SJSA1 (cell line): ENCODE results near the gene NRG2. TPM values are rescaled to one million over a fixed set of nuclear protein-coding genes. Genes with fewer than 3 reads are reported as not detected.

Experiments used
- DNase-seq, 2 experiments: peaks; one replicate each; pipeline ENCODE4 v3.0.0-alpha.2; 2015 to 2020; ENCODE audit warnings: low spot score in 2 of 2, low read depth in 1 of 2
- H3K27ac ChIP-seq: fragments of 250-450 bp; sonication (Bioruptor Pico); 2 replicates; pipeline ENCODE4 v1.5.1; 2020; ENCODE audit warnings: mild to moderate bottlenecking, moderate library complexity
- H3K27me3 ChIP-seq: fragments of 250-450 bp; sonication (Bioruptor Pico); replicated peaks from 2 replicates; pipeline ENCODE4 v1.5.1; 2020; ENCODE audit warnings: mild to moderate bottlenecking, moderate library complexity
- H3K36me3 ChIP-seq: fragments of 250-450 bp; sonication (Bioruptor Pico); 2 replicates; pipeline ENCODE4 v1.5.1; 2020; ENCODE audit warnings: mild to moderate bottlenecking
- H3K4me1 ChIP-seq: fragments of 250-450 bp; sonication (Bioruptor Pico); replicated peaks from 2 replicates; pipeline ENCODE4 v1.6.1; 2021; ENCODE audit warnings: mild to moderate bottlenecking
- H3K4me3 ChIP-seq: fragments of 250-450 bp; sonication (Bioruptor Pico); 2 replicates; pipeline ENCODE4 v1.5.1; 2020; ENCODE audit warnings: mild to moderate bottlenecking
- H3K9me3 ChIP-seq: fragments of 250-450 bp; sonication (Bioruptor Pico); replicated peaks from 2 replicates; pipeline ENCODE4 v1.5.1; 2020; ENCODE audit warnings: mild to moderate bottlenecking
- total RNA-seq: library from RNA; depleted of rRNA; stranded (reverse); fragments of >200 nt; shearing (Covaris generic); gene quantifications from 2 replicates; pipeline ENCODE4 v1.2.3, GENCODE V29; 2014

The NRG2 gene
- total RNA-seq, 1 experiment from 2014 or later: not detected

DNA sequence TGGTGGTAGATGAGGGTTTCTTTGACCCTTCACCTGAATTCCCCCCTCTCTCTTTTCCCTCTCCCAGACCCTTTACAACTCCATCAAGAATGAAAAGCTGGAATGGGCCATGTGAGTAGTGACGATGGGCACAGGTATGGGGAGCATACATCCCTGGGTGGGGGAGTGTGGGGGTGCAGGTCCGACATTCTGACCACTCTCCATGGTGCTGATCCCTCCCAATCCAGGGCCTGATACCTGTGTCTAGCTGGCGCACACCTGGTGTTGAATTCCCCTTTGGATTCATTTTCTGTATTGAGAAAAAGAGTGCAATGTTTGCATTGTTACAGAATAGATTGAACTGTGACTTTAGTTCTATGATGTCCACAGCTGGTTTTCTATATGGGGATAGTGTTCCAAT, 207.4 kb downstream of the NRG2 start:
- no peak overlapping the region for H3K27ac ChIP-seq
- peaks cover 37% of the 10 kb centered on the region for H3K27me3 ChIP-seq
- no peaks in the 10 kb centered on the region for H3K9me3 ChIP-seq
- DNase-seq: no peak
- H3K4me1 ChIP-seq: no peaks in the 10 kb centered on the region
- no peaks in the 10 kb centered on the region for H3K36me3 ChIP-seq
- H3K4me3 ChIP-seq: no peak overlapping the region

- DNase-seq: no peak
- Histone ChIP-seq H3K36me3 (no peaks in the 10 kb centered on the region), H3K4me3 (no peak overlapping the region), H3K9me3 (no peaks in the 10 kb centered on the region), H3K27ac (no peak overlapping the region), H3K4me1 (no peaks in the 10 kb centered on the region), H3K27me3 (peaks cover 30% of the 10 kb centered on the region)
Observed at GRCh38 chr5:139833525-139833924, 209.6 kb downstream of the NRG2 start.

- no peak for DNase-seq
- H3K27me3 ChIP-seq: peaks cover 37% of the 10 kb centered on the region
- H3K4me1 ChIP-seq: no peaks in the 10 kb centered on the region
- H3K36me3 ChIP-seq: no peaks in the 10 kb centered on the region
- no peak overlapping the region for H3K4me3 ChIP-seq
- H3K9me3 ChIP-seq: no peaks in the 10 kb centered on the region
- H3K27ac ChIP-seq: no peak overlapping the region
Observed at GRCh38 chr5:139831624-139832023, 211.5 kb downstream of the NRG2 start.

- no peak for DNase-seq
- no peaks in the 10 kb centered on the region for H3K9me3 ChIP-seq
- no peaks in the 10 kb centered on the region for H3K4me1 ChIP-seq
- no peaks in the 10 kb centered on the region for H3K36me3 ChIP-seq
- peaks cover 51% of the 10 kb centered on the region for H3K27me3 ChIP-seq
- no peak overlapping the region for H3K27ac ChIP-seq
- H3K4me3 ChIP-seq: no peak overlapping the region
Observed at GRCh38 chr5:139829471-139829870, 213.6 kb downstream of the NRG2 start.

DNA sequence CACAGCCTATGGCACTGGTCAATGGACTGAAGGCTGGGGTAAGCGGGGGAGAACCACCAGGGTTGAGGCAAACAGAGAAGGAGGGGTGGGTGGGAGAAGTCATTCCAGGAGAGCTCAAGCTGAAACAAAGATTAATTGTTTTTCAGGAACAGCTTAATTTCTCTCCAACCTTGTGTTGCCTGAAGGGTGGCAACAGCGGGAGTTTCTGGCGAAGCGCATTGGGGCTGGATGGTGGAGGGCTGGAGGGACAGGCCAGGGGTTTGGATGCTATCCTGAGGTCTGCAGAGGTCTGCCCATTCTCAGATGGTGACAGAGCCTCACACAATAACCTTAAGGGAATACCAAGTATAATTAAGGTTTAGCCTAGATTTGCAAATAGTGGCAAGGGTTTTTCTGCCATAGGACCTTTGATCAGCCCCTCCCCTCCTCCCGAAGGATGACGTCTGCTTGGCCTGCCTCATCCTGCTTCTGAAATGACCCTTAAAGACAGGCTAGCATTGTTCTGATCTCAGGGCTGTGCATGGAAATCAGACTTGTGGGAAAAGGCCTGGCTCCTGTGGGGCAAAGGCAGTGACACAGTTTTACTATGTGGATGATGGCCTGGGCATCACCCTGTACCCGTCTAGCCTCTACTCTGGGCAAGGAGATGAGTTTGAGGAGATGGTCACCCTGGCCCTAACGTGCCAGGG, 214.7 kb downstream of the NRG2 start:
- no peaks in the 10 kb centered on the region for H3K36me3 ChIP-seq
- DNase-seq: no peak
- H3K9me3 ChIP-seq: no peaks in the 10 kb centered on the region
- no peak overlapping the region for H3K27ac ChIP-seq
- H3K4me3 ChIP-seq: no peak overlapping the region
- no peaks in the 10 kb centered on the region for H3K4me1 ChIP-seq
- H3K27me3 ChIP-seq: peaks cover 46% of the 10 kb centered on the region

GRCh38 chr5:139825690-139826089, 217.4 kb downstream of the NRG2 start:
- Histone ChIP-seq H3K27ac (no peak overlapping the region), H3K36me3 (no peaks in the 10 kb centered on the region), H3K4me1 (no peaks in the 10 kb centered on the region), H3K27me3 (peaks cover 30% of the 10 kb centered on the region), H3K4me3 (no peak overlapping the region), H3K9me3 (no peaks in the 10 kb centered on the region)
- no peak for DNase-seq

DNA sequence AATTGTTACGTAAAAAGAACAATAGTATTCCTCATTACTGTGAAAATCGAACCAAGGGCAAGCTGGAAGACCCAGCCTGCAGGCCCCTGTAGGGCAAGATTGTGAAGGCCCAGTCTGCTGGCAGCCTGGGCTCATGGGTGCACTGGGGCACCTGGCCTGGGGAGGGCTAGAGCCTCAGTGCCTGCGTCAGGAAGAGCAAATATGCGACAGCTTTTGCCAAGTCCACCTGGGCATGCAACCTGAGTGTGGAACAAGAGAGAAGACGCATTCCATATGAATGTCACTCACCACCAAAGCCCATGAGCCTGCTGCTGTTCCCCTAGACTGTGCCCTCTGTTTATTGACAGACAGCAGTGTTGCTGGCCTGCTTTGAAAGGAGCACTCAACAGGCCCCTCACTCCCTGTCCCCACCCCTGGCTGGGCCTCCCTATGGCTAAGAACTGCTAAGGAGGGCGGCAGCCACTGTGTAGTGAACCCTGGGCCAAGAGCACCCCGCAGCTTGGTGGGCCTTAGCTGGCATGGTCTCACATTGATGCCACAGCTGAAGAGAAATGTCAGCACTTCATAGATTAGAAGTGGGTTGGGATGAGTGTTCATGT, 219.2 kb downstream of the NRG2 start:
- H3K9me3 ChIP-seq: no peaks in the 10 kb centered on the region
- peaks cover 39% of the 10 kb centered on the region for H3K27me3 ChIP-seq
- H3K27ac ChIP-seq: no peak overlapping the region
- no peak for DNase-seq
- no peak overlapping the region for H3K4me3 ChIP-seq
- H3K36me3 ChIP-seq: no peaks in the 10 kb centered on the region
- no peaks in the 10 kb centered on the region for H3K4me1 ChIP-seq

DNA sequence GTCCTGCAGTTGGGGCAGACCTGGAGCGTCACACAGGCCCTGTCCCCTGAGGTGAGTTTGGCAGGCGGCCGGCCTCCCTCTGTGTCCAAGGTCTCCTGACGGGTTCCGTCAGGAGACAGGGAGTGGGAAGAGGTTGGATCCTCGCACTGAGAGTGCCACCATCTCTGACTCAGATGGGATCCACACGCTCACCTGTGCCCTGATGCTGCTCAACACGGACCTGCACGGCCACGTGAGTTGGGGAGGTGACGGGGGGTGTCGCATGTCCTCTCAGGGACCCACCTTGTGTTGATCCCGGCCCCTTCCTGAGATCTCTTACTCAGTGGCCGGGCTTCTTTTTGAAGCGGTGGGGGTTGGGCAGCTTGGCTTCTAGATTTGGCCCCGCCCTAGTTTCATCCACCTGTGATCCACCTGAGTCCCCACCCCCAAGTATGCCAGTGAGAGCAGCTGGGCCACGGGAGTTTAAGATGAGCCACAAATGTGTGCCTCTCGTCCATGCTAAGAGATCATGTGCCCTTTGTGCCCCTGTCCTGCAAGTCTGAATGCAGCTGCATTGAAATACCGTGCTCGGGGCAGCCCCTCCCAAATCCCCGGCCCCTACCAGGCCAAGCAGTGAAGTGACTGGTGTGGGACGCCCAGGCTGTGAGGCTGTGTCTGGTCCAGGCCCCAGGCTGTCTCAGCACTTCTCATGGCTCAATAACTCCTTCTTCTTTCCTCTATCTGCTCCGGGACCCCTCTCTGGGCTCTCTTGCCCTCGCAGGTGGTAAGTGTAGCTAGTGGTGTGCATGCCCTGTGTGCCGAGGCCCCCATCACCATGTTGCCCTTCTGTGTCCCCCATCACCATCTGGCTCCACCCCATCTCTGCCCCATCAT, 220.3 kb downstream of the NRG2 start:
- Histone ChIP-seq H3K27me3 (peaks cover 46% of the 10 kb centered on the region), H3K4me3 (no peak overlapping the region), H3K36me3 (no peaks in the 10 kb centered on the region), H3K4me1 (no peaks in the 10 kb centered on the region), H3K27ac (no peak overlapping the region), H3K9me3 (no peaks in the 10 kb centered on the region)
- no peak for DNase-seq

- peaks cover 42% of the 10 kb centered on the region for H3K27me3 ChIP-seq
- no peaks in the 10 kb centered on the region for H3K36me3 ChIP-seq
- DNase-seq: no peak
- no peaks in the 10 kb centered on the region for H3K4me1 ChIP-seq
- no peak overlapping the region for H3K4me3 ChIP-seq
- H3K9me3 ChIP-seq: no peaks in the 10 kb centered on the region
- H3K27ac ChIP-seq: no peak overlapping the region
Observed at GRCh38 chr5:139821806-139822552, 221.1 kb downstream of the NRG2 start.

- peaks cover 41% of the 10 kb centered on the region for H3K27me3 ChIP-seq
- no peaks in the 10 kb centered on the region for H3K36me3 ChIP-seq
- H3K27ac ChIP-seq: no peak overlapping the region
- no peaks in the 10 kb centered on the region for H3K4me1 ChIP-seq
- no peaks in the 10 kb centered on the region for H3K9me3 ChIP-seq
- no peak overlapping the region for H3K4me3 ChIP-seq
- DNase-seq: no peak
Observed at GRCh38 chr5:139820606-139821005, 222.5 kb downstream of the NRG2 start.

- no peaks in the 10 kb centered on the region for H3K36me3 ChIP-seq
- no peak overlapping the region for H3K27ac ChIP-seq
- DNase-seq: no peak
- no peak overlapping the region for H3K4me3 ChIP-seq
- peaks cover 39% of the 10 kb centered on the region for H3K27me3 ChIP-seq
- H3K4me1 ChIP-seq: no peaks in the 10 kb centered on the region
- no peaks in the 10 kb centered on the region for H3K9me3 ChIP-seq
Observed at GRCh38 chr5:139820130-139820529, 223.0 kb downstream of the NRG2 start.

DNA sequence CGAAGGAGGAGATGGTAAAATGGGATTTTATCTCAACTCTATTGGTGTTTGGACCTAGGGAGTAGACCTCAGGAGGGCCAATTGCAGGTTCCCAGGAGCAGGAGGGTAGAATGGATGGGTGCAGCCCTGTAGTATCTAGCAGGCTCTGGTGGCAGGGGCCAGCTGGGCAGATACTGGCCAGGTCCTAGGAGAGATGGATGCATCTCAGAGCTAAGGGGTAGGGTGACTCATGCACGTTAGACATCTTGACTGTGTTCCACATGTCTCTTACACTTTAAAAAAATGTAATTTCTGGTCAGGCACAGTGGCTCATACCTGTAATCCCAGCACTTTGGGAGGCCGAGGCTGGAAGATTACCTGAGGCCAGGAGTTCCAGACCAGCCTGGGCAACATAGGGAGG, 225.1 kb downstream of the NRG2 start:
- H3K36me3 ChIP-seq: no peaks in the 10 kb centered on the region

GRCh38 chr5:139817362-139817761, 225.7 kb downstream of the NRG2 start:
- Histone ChIP-seq H3K27ac (no peak overlapping the region), H3K4me3 (no peak overlapping the region), H3K36me3 (no peaks in the 10 kb centered on the region), H3K9me3 (no peaks in the 10 kb centered on the region), H3K4me1 (no peaks in the 10 kb centered on the region), H3K27me3 (peaks cover 45% of the 10 kb centered on the region)
- DNase-seq: no peak

More for the DNA sequence above, 225.1 kb downstream of the NRG2 start:
- no peak for DNase-seq
- Histone ChIP-seq H3K4me3 (no peak overlapping the region), H3K27ac (no peak overlapping the region), H3K9me3 (no peaks in the 10 kb centered on the region), H3K27me3 (peaks cover 45% of the 10 kb centered on the region), H3K4me1 (no peaks in the 10 kb centered on the region)
